ENCODE data around the gene CDK14. TPM values are rescaled to one million over a fixed set of nuclear protein-coding genes. Genes with fewer than 3 reads are reported as not detected.

CDK14 gene
- polyA plus RNA-seq, 3 donors: 1.7 to 2.5 (median 2.1) TPM

- DNase-seq: no peak
- Histone ChIP-seq H4K20me1 (ENCODE audit: insufficient read depth, low read length) (no peaks in the 10 kb centered on the region), H3K27me3 (ENCODE audit: control insufficient read depth in 2 of 2, insufficient read depth in 2 of 2, low read length in 2 of 2) (no peaks in the 10 kb centered on the region), H3K4me2 (replicated peaks; ENCODE audit: extremely low read depth, low read length, poor library complexity, severe bottlenecking) (no peak overlapping the region), H3K4me1 (ENCODE audit: control insufficient read depth in 1 of 2, insufficient read depth in 2 of 2, low read length in 2 of 2) (peaks cover 0 to 9% of the 10 kb centered on the region in 2 donors), H3K36me3 (replicated peaks in 1 of 2; ENCODE audit: control insufficient read depth in 1 of 2, insufficient read depth in 2 of 2, low read length in 2 of 2) (no peaks in the 10 kb centered on the region), H3K79me2 (ENCODE audit: insufficient read depth, low read length) (no peaks in the 10 kb centered on the region), H2AFZ (ENCODE audit: insufficient read depth, low read depth, low read length, poor library complexity, severe bottlenecking) (no peak overlapping the region), H3K4me3 (replicated peaks in 1 of 3; ENCODE audit: low read depth in 2 of 3, low read length in 3 of 3) (no peak overlapping the region), H3K9ac (ENCODE audit: insufficient read depth, low read length, poor library complexity, severe bottlenecking) (no peak overlapping the region), H3K27ac (ENCODE audit: low read depth in 1 of 2, low read length in 2 of 2) (no peak overlapping the region), H3K9me3 (replicated peaks in 1 of 2; ENCODE audit: control insufficient read depth in 1 of 2, insufficient read depth in 1 of 2, low read length in 2 of 2) (no peaks in the 10 kb centered on the region)
- peaks cover 5% of the 10 kb centered on the region for H3K4me1 Mint-ChIP-seq
- H3K27ac Mint-ChIP-seq: no peak overlapping the region
- no peak overlapping the region for H3K4me3 Mint-ChIP-seq
- H3K36me3 Mint-ChIP-seq: no peaks in the 10 kb centered on the region
- intact Hi-C loops (cut with micrococcal nuclease): no loop called here
- H3K9me3 Mint-ChIP-seq: peaks cover 0 to 2% (median 0%) of the 10 kb centered on the region in 7 donors
- H3K27me3 Mint-ChIP-seq (ENCODE audit: low read depth in 3 of 3): peaks cover 0 to 3% (median 0%) of the 10 kb centered on the region in 3 donors
- TF ChIP-seq, protein P1, sequence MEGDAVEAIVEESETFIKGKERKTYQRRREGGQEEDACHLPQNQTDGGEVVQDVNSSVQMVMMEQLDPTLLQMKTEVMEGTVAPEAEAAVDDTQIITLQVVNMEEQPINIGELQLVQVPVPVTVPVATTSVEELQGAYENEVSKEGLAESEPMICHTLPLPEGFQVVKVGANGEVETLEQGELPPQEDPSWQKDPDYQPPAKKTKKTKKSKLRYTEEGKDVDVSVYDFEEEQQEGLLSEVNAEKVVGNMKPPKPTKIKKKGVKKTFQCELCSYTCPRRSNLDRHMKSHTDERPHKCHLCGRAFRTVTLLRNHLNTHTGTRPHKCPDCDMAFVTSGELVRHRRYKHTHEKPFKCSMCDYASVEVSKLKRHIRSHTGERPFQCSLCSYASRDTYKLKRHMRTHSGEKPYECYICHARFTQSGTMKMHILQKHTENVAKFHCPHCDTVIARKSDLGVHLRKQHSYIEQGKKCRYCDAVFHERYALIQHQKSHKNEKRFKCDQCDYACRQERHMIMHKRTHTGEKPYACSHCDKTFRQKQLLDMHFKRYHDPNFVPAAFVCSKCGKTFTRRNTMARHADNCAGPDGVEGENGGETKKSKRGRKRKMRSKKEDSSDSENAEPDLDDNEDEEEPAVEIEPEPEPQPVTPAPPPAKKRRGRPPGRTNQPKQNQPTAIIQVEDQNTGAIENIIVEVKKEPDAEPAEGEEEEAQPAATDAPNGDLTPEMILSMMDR (IDR thresholded peaks at IDR 0.05): no peak
Observed at GRCh38 chr7:90693939-90694338, 97.8 kb downstream of the CDK14 start.

DNA sequence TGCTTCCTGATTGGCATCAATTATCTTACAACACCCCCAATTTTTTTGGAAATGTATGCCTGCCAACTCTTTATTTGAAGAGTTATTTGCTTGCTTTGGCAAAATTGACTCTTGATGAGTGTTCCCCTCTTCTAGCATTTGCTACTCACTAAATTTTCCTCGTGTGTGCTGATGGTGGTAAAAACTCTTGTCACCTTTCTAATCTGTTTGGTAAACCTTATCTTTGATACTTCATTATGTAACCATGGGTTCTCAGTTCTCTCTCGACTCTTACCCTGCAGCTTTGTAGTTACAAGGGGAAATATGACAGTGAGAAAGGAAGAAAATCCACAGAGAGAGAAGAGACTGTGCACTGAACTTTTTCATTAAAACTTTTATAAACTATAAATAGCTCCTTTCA, 102.5 kb downstream of the CDK14 start:
- Histone ChIP-seq H3K4me2 (replicated peaks; ENCODE audit: extremely low read depth, low read length, poor library complexity, severe bottlenecking) (no peak overlapping the region), H3K27me3 (ENCODE audit: control insufficient read depth in 2 of 2, insufficient read depth in 2 of 2, low read length in 2 of 2) (no peaks in the 10 kb centered on the region), H3K9ac (ENCODE audit: insufficient read depth, low read length, poor library complexity, severe bottlenecking) (no peak overlapping the region), H3K27ac (ENCODE audit: low read depth in 1 of 2, low read length in 2 of 2) (no peak overlapping the region), H3K36me3 (replicated peaks in 1 of 2; ENCODE audit: control insufficient read depth in 1 of 2, insufficient read depth in 2 of 2, low read length in 2 of 2) (no peaks in the 10 kb centered on the region), H3K4me1 (ENCODE audit: control insufficient read depth in 1 of 2, insufficient read depth in 2 of 2, low read length in 2 of 2) (no peaks in the 10 kb centered on the region), H3K9me3 (replicated peaks in 1 of 2; ENCODE audit: control insufficient read depth in 1 of 2, insufficient read depth in 1 of 2, low read length in 2 of 2) (no peaks in the 10 kb centered on the region), H4K20me1 (ENCODE audit: insufficient read depth, low read length) (no peaks in the 10 kb centered on the region), H2AFZ (ENCODE audit: insufficient read depth, low read depth, low read length, poor library complexity, severe bottlenecking) (no peak overlapping the region), H3K79me2 (ENCODE audit: insufficient read depth, low read length) (no peaks in the 10 kb centered on the region), H3K4me3 (replicated peaks in 1 of 3; ENCODE audit: low read depth in 2 of 3, low read length in 3 of 3) (no peak overlapping the region)
- no CpG with 5 or more reads among the region's 2 CpGs for WGBS (ENCODE audit: insufficient coverage)
- H3K9me3 Mint-ChIP-seq: peaks cover 0 to 1% (median 0%) of the 10 kb centered on the region in 7 donors
- intact Hi-C loops (cut with micrococcal nuclease): no loop called here
- peak overlapping the region in 1 of 7 donors; percentile 37 for H3K27ac Mint-ChIP-seq
- TF ChIP-seq, protein P1 (IDR thresholded peaks at IDR 0.05): no peak
- H3K4me1 Mint-ChIP-seq: peaks cover 6% of the 10 kb centered on the region
- DNase-seq: no peak
- peaks cover 0 to 3% of the 10 kb centered on the region in 2 donors for H3K36me3 Mint-ChIP-seq
- H3K4me3 Mint-ChIP-seq: no peak overlapping the region
- peaks cover 0 to 3% (median 0%) of the 10 kb centered on the region in 3 donors for H3K27me3 Mint-ChIP-seq (ENCODE audit: low read depth in 3 of 3)
